Glutamatergic neuron (in vitro differentiated cells): ENCODE measurements around the gene CD34. TPM values are rescaled to one million over a fixed set of nuclear protein-coding genes. Genes with fewer than 3 reads are reported as not detected.

Experiments used
- DNase-seq: peaks from one replicate; pipeline ENCODE4 v3.0.0; 2022
- H3K27ac Mint-ChIP-seq: one replicate; pipeline ENCODE4 v1.8.0; 2020; ENCODE audit warnings: mild to moderate bottlenecking, mixed read lengths, inconsistent platforms; ENCODE audit not compliant: unreplicated experiment
- H3K27me3 Mint-ChIP-seq: one replicate; pipeline ENCODE4 v1.8.0; 2020; ENCODE audit warnings: mild to moderate bottlenecking, moderate library complexity, mixed read lengths, inconsistent platforms; ENCODE audit not compliant: unreplicated experiment
- H3K36me3 Mint-ChIP-seq: one replicate; pipeline ENCODE4 v1.8.0; 2020; ENCODE audit warnings: mild to moderate bottlenecking, mixed read lengths, inconsistent platforms; ENCODE audit not compliant: unreplicated experiment
- H3K4me1 Mint-ChIP-seq: one replicate; pipeline ENCODE4 v1.8.0; 2020; ENCODE audit warnings: mild to moderate bottlenecking, low read depth, mixed read lengths, inconsistent platforms; ENCODE audit not compliant: unreplicated experiment
- H3K4me3 Mint-ChIP-seq: one replicate; pipeline ENCODE4 v1.8.0; 2020; ENCODE audit warnings: mild to moderate bottlenecking, mixed read lengths, inconsistent platforms; ENCODE audit not compliant: unreplicated experiment
- H3K9me3 Mint-ChIP-seq: one replicate; pipeline ENCODE4 v1.8.0; 2020; ENCODE audit warnings: mild to moderate bottlenecking, moderate library complexity, mixed read lengths, inconsistent platforms; ENCODE audit not compliant: unreplicated experiment
- total RNA-seq: library from RNA; stranded (reverse); fragmentation: NEBNext Ultra II Directional; extraction: Animal tissue kit (Norgen Biotek cat#: 25700); gene quantifications from one replicate; pipeline ENCODE4 v1.2.1, GENCODE V29; 2021; ENCODE audit not compliant: unreplicated experiment
- TF ChIP-seq, protein P1 (sequence below): fragments of 200-600 bp; sonication (generic); IDR thresholded peaks from one replicate; pipeline ENCODE4 v1.5.0; 2021; ENCODE audit not compliant: partially characterized antibody, unreplicated experiment

The CD34 gene
- total RNA-seq, 1 donor from 2014 or later: 0.20 TPM

DNA sequence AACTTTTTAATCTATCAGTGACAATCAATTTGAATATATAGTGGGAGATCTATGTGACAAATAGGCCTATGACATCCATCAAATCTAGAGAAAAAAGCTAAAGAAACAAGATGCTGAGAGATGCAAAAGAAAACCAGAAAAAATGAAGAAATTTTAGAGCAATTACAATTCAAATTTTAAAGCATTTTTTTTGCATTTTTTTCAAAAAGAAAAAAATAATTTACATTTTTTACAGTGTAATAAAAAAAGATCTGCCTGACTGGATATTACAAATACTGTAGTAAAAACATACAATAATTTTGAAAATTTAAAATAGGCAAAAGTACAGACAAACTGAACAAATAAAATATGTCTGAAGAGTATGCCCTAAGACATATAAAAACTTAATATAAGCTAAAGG is 14.4 kb downstream of the CD34 start:
- Mint-ChIP-seq H3K9me3 (peaks cover 1% of the 10 kb centered on the region), H3K4me1 (no peaks in the 10 kb centered on the region), H3K27ac (no peak overlapping the region), H3K27me3 (peaks cover 4% of the 10 kb centered on the region), H3K36me3 (no peaks in the 10 kb centered on the region), H3K4me3 (no peak overlapping the region)
- no peak for DNase-seq
- TF ChIP-seq, protein P1, sequence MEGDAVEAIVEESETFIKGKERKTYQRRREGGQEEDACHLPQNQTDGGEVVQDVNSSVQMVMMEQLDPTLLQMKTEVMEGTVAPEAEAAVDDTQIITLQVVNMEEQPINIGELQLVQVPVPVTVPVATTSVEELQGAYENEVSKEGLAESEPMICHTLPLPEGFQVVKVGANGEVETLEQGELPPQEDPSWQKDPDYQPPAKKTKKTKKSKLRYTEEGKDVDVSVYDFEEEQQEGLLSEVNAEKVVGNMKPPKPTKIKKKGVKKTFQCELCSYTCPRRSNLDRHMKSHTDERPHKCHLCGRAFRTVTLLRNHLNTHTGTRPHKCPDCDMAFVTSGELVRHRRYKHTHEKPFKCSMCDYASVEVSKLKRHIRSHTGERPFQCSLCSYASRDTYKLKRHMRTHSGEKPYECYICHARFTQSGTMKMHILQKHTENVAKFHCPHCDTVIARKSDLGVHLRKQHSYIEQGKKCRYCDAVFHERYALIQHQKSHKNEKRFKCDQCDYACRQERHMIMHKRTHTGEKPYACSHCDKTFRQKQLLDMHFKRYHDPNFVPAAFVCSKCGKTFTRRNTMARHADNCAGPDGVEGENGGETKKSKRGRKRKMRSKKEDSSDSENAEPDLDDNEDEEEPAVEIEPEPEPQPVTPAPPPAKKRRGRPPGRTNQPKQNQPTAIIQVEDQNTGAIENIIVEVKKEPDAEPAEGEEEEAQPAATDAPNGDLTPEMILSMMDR: no peak

DNA sequence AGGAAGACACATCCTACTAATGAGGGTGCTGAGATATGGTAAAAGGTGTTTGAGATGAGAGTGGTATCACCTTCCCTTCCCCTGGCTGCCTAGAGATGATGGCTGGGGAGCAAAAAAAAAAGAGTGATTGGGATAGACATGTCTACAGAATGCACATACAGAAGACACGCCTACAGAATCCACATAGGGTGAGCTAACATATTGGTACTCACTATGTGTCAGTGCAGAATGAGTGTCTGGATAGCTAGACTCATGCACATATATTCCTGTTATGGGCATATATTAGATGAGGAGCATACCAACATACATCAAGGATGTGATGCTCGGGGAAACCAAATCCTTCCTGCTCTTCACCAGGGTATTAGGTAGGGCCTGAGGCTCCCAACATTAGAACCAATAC is 16.2 kb downstream of the CD34 start:
- Mint-ChIP-seq H3K9me3 (no peaks in the 10 kb centered on the region), H3K4me3 (no peak overlapping the region), H3K36me3 (no peaks in the 10 kb centered on the region), H3K27ac (no peak overlapping the region), H3K27me3 (peaks cover 4% of the 10 kb centered on the region), H3K4me1 (no peaks in the 10 kb centered on the region)
- TF ChIP-seq, protein P1: no peak
- DNase-seq: no peak

DNA sequence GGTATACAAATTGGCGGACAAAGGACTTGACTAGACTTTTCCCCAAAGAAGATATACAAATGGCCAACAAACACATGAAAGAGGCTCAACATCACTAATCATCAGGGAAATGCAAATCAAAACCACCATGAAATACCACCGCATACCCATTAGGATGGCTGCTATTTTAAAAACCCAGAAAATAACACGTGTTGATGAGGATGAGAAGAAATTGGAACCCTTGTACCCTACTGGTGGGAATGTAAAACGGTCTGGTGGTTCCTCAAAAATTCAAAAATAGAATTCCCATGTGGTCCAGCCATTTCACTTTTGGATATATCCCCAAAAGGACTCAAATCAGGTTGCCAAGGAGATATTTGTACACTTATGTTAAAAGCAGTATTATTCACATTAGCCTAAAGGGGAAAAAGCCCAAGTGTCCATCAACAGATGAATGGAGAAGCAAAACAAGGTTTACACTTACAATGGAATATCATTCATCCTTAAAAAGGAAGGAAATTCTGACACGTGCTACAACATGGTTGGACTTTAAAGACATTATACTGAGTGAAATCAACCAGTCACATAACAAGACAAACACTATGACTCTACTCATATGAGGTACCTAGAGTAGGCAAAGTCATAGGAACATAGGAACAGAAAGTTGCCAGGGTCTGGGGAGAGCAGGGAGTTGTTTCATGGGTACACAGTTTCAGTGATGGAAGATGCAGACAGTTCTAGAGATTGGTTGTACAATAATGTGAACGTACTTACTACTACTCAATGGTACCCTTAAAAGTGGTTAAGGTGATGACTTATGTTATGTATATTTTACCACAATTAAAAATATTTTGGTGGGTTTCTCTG is 17.0 kb downstream of the CD34 start:
- DNase-seq: no peak
- H3K36me3 Mint-ChIP-seq: no peaks in the 10 kb centered on the region
- peaks cover 4% of the 10 kb centered on the region for H3K27me3 Mint-ChIP-seq
- no peak overlapping the region for H3K4me3 Mint-ChIP-seq
- TF ChIP-seq, protein P1: no peak
- H3K9me3 Mint-ChIP-seq: no peaks in the 10 kb centered on the region
- H3K27ac Mint-ChIP-seq: no peak overlapping the region
- H3K4me1 Mint-ChIP-seq: no peaks in the 10 kb centered on the region

DNA sequence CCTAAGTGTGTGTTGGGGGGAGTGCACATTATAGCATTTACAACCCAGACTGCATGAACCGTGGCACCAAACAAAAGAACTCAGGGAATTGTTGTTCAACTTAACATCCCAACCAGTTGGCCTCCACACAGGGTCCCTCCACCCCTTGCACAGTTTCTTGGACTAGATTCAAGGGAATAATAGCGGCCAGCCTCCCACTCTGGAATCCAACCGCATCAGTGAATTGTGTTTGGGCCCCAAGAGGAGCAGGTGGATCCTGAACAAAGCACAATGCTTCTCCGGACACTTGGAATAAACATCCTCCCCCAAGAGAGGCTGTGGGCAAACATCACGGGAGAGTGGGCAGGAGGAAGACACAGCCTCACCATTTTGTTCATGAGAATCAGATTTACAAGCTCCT is 18.2 kb downstream of the CD34 start:
- Mint-ChIP-seq H3K4me1 (no peaks in the 10 kb centered on the region), H3K9me3 (no peaks in the 10 kb centered on the region), H3K4me3 (no peak overlapping the region), H3K36me3 (no peaks in the 10 kb centered on the region), H3K27me3 (peaks cover 5% of the 10 kb centered on the region), H3K27ac (no peak overlapping the region)
- no peak for DNase-seq
- TF ChIP-seq, protein P1: no peak

DNA sequence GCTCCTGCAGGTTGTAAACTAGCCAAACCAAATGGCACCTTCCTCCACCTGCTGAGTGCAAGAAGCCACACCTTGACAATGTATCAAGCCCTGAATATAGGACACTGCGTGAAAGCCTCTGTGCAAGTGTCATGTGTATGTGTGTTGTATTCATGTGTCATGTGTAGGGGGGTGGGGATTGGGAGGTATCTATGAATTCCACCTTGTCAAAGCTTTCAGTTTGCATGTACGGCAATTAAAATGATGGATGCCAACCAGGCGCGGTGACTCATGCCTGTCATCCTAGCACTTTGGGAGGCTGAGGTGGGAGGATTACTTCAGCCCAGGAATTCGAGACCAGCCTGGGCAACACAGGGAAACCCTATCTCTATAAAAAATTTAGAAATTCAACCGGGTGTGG is 19.8 kb downstream of the CD34 start:
- Mint-ChIP-seq H3K9me3 (no peaks in the 10 kb centered on the region), H3K4me1 (no peaks in the 10 kb centered on the region), H3K27me3 (peaks cover 4% of the 10 kb centered on the region), H3K4me3 (no peak overlapping the region), H3K36me3 (no peaks in the 10 kb centered on the region), H3K27ac (no peak overlapping the region)
- TF ChIP-seq, protein P1: no peak
- no peak for DNase-seq
